Caki2 (cell line): ENCODE results near the gene ELFN1. TPM values are rescaled to one million over a fixed set of nuclear protein-coding genes. Genes with fewer than 3 reads are reported as not detected.

Experiments used
- DNase-seq: peaks from one replicate; pipeline ENCODE4 v3.0.0-alpha.2; 2015; ENCODE audit warnings: low read depth
- in situ Hi-C: cut with HindIII; loops from 2 replicates; pipeline ENCODE4 v1.10.0; 2016; ENCODE audit warnings: low sequenced_read_pairs, low pct_unique_long_range_greater_than_20kb, mixed read lengths
- total RNA-seq: library from RNA; depleted of rRNA; stranded (reverse); fragments of >200 nt; shearing (Covaris generic); gene quantifications from 2 replicates; pipeline ENCODE4 v1.2.3, GENCODE V29; 2014; ENCODE audit warnings: low replicate concordance

ELFN1 gene
- total RNA-seq, 1 experiment from 2014 or later = not detected

- in situ Hi-C loops = no loop called here
- DNase-seq = no peak
These were observed 16.0 kb upstream of the ELFN1 start for GRCh38 chr7:1654111-1654510.

GRCh38 chr7:1654738-1655475 lies 15.2 kb upstream of the ELFN1 start:
- no peak for DNase-seq
- in situ Hi-C loops = no loop called here

GRCh38 chr7:1659696-1660095 lies 10.4 kb upstream of the ELFN1 start:
- DNase-seq = no peak
- in situ Hi-C loops = no loop called here

GRCh38 chr7:1661461-1661860 lies 8.6 kb upstream of the ELFN1 start:
- in situ Hi-C loops = no loop called here

GRCh38 chr7:1662101-1662500 lies 8.0 kb upstream of the ELFN1 start:
- in situ Hi-C loops = no loop called here

More at GRCh38 chr7:1661461-1661860, 8.6 kb upstream of the ELFN1 start:
- no peak for DNase-seq

GRCh38 chr7:1662767-1663166 lies 7.3 kb upstream of the ELFN1 start:
- in situ Hi-C loops = no loop called here
- DNase-seq = no peak

More at GRCh38 chr7:1662101-1662500, 8.0 kb upstream of the ELFN1 start:
- DNase-seq = no peak

GRCh38 chr7:1663223-1663622 lies 6.9 kb upstream of the ELFN1 start:
- no peak for DNase-seq
- in situ Hi-C loops = no loop called here

- in situ Hi-C loops = no loop called here
- no peak for DNase-seq
These were observed 6.0 kb upstream of the ELFN1 start for GRCh38 chr7:1663857-1664651.

GRCh38 chr7:1664711-1665548 lies 5.1 kb upstream of the ELFN1 start:
- DNase-seq = peak; percentile 54
- in situ Hi-C loops = no loop called here

- no peak for DNase-seq
- in situ Hi-C loops = no loop called here
These were observed 4.3 kb upstream of the ELFN1 start for GRCh38 chr7:1665549-1666316.

- in situ Hi-C loops = no loop called here
- no peak for DNase-seq
These were observed 3.7 kb upstream of the ELFN1 start for GRCh38 chr7:1666317-1666822.

GRCh38 chr7:1666823-1667565 lies 3.1 kb upstream of the ELFN1 start:
- no peak for DNase-seq
- in situ Hi-C loops = no loop called here

GRCh38 chr7:1667566-1668395 lies 2.3 kb upstream of the ELFN1 start:
- DNase-seq = no peak
- in situ Hi-C loops = no loop called here

- in situ Hi-C loops = no loop called here
These were observed 1.5 kb upstream of the ELFN1 start for GRCh38 chr7:1668396-1669063.

GRCh38 chr7:1669064-1669951 lies 769 bp upstream of the ELFN1 start:
- in situ Hi-C loops = no loop called here
- DNase-seq = no peak

More at GRCh38 chr7:1668396-1669063, 1.5 kb upstream of the ELFN1 start:
- DNase-seq = no peak
